ENCODE measurements around the gene NEK1.

DNA sequence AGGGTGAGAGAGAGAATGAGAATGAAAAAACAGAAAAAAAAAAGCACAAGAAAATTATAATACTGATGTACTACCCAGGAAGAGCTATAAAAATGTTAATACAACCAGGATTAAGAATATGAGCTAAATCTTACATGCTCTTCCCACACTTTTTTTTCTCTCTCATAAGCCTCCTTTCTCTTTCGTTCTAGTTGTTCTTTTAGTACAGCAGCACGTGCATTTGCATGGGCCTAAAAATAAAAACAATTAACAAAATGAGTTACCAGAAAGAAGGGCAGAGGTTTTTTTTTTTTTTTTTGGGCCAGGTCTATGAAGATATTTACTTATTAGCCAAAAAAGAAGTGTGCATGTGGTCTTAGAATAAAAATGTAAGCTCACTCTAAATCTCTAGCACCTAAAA, 105.5 kb downstream of the NEK1 start:
- TF ChIP-seq CTCF (conservative IDR thresholded peaks at IDR 0.05; ENCODE audit: low read length): no peak
- TF ChIP-seq EZH2phosphoT487 (IDR thresholded peaks at IDR 0.05; ENCODE audit: borderline replicate concordance): no peak

All from Loucy (cell line).